GM12801 (cell line): ENCODE measurements around the gene NUDCD2.

Source experiments
- CTCF ChIP-seq: IDR thresholded peaks from one replicate; pipeline ENCODE4 v1.5.1; 2011; ENCODE audit warnings: control low read depth; ENCODE audit not compliant: insufficient read length; ENCODE audit errors: extremely low read depth

Gene NUDCD2

GRCh38 chr5:163408311-163408923 is 51.5 kb downstream of the NUDCD2 start:
- TF ChIP-seq CTCF, result no peak

GRCh38 chr5:163407034-163407655 is 52.8 kb downstream of the NUDCD2 start:
- TF ChIP-seq CTCF, result no peak

GRCh38 chr5:163404364-163405173 is 55.3 kb downstream of the NUDCD2 start:
- TF ChIP-seq CTCF, result no peak

GRCh38 chr5:163402007-163402406 is 57.9 kb downstream of the NUDCD2 start:
- TF ChIP-seq CTCF, result no peak

- no peak for TF ChIP-seq CTCF
Measured at GRCh38 chr5:163401271-163401670, 58.6 kb downstream of the NUDCD2 start.

GRCh38 chr5:163399923-163400322 is 60.0 kb downstream of the NUDCD2 start:
- TF ChIP-seq CTCF, result no peak

- TF ChIP-seq CTCF, result no peak
Measured at GRCh38 chr5:163397354-163397753, 62.5 kb downstream of the NUDCD2 start.
